Heart right ventricle (tissue), 16 donors: Measurements from ENCODE around the gene NUTM2F. TPM values are rescaled to one million over a fixed set of nuclear protein-coding genes. Genes with fewer than 3 reads are reported as not detected.
"Not testable (repeated sequence)": the region's sequence is repeated elsewhere in the genome, so short reads cannot be mapped to it uniquely, and the experiment has no call there.

Source experiments
- ATAC-seq, 8 donors: fragments of 200-7000 bp; cut with Tn5 transposase; one replicate each; pipeline ENCODE4 v1.9.1; 2020; ENCODE audit warnings: mild to moderate bottlenecking in 8 of 8, moderate library complexity in 8 of 8, moderate number of reproducible peaks in 1 of 8
- DNase-seq, 2 donors: peaks; one replicate each; pipeline ENCODE4 v3.0.0-alpha.2; 2020
- H3K27ac ChIP-seq, 10 donors: fragments of 200-600 bp; sonication (generic) in 2 of 10; one replicate each; pipeline versions ENCODE4 v1.5.0 to v1.8.0; 2020 to 2022; ENCODE audit warnings: mild to moderate bottlenecking in 3 of 10
- H3K27me3 ChIP-seq, 7 donors: fragments of 200-600 bp; one replicate each; pipeline ENCODE4 v1.8.0; 2021 to 2022; ENCODE audit warnings: mild to moderate bottlenecking in 2 of 7
- H3K36me3 ChIP-seq, 9 donors: fragments of 200-600 bp; sonication (generic) in 1 of 9; one replicate each; pipeline versions ENCODE4 v1.5.0 to v1.8.0; 2020 to 2022; ENCODE audit warnings: mild to moderate bottlenecking in 2 of 9
- H3K4me1 ChIP-seq, 9 donors: fragments of 200-600 bp; sonication (generic) in 1 of 9; one replicate each; pipeline versions ENCODE4 v1.5.0 to v1.8.0; 2020 to 2022; ENCODE audit warnings: mild to moderate bottlenecking in 4 of 9
- H3K4me3 ChIP-seq, 10 donors: fragments of 200-600 bp; sonication (generic) in 2 of 10; one replicate each; pipeline versions ENCODE4 v1.5.0 to v1.8.0; 2020 to 2022; ENCODE audit warnings: mild to moderate bottlenecking in 7 of 10, moderate library complexity in 2 of 10
- H3K9me3 ChIP-seq, 11 donors: fragments of 200-600 bp in 10 of 11; sonication (generic) in 2 of 11; one replicate each; pipeline versions ENCODE4 v1.5.0 to v1.8.0; 2013 to 2022; ENCODE audit warnings: mild to moderate bottlenecking in 2 of 11, control low read depth in 1 of 11, moderate library complexity in 1 of 11
- WGBS, 2 donors: extraction: QIAGEN DNeasy Blood & Tissue Kit; methylation state at CpG; one replicate each; pipeline ENCODE4 v1.1.7; 2013; ENCODE audit warnings: inconsistent platforms in 1 of 2; 5-methylcytosine and 5-hydroxymethylcytosine counted together
- intact Hi-C, 10 donors: fragments of 100-400 bp; cut with DNase I; formaldehyde crosslinking; loops; one replicate each; pipeline versions ENCODE4 v1.11.1 to v1.14.2; 2022
- long read RNA-seq, 3 donors: library from polyadenylated mRNA; unstranded; transcript quantifications; one replicate each; pipeline ENCODE4 v2.0.0, GENCODE V29; 2020 to 2021
- polyA plus RNA-seq, 2 donors: library from polyadenylated mRNA; stranded (reverse); fragments of 200-250 nt; gene quantifications; one replicate each; pipeline ENCODE4 v1.2.3, GENCODE V29; 2013
- total RNA-seq, 10 donors: library from RNA; stranded (reverse); fragmentation: NEBNext Ultra II Directional in 3 of 10; extraction: Animal tissue kit (Norgen Biotek cat#: 25700) in 3 of 10; gene quantifications; one replicate each; pipeline versions ENCODE4 v1.2.1 to v1.2.4, GENCODE V29; 2021 to 2023
- donor health status: Arrhythmogenic right ventricular cardiomyopathy.
- donor health status: ischemic (EF 13 %, LVEDD 7.1; RV severe dilation, severe dysfunction).
- donor health status: healthy with polysubstance abuse.
- donor health status: DM: no; HTN: yes; CAD: no.
- donor health status: DM: no; HTN: no; CAD: no.
- donor health status: ischemic (EF 25% LVEDD 6.9; RV normal size, moderate dysfunction).
- donor health status: ischemic (EF 25% LVEDD 5.7; RV mildly dilated, moderate dysfunction).
- donor health status: healthy.
- donor health status: DM: yes; HTN: yes; CAD: no.
- donor health status: Ischemic cardiomyopathy.
- donor health status: ischemic (EF 35%, LVEDD 5.7; RV mildly dilated, moderate dysfunction).
- donor health status: nonischemic (EF 11% LVEDD 7.7; RV severe dilation, severe dysfunction).
- donor health status: DM: yes; HTN: yes; CAD: no.
- donor health status: PGD.
- donor health status: ischemic (EF 29% LVEDD 5.4; RV normal size, mild dysfunction).
- donor health status: nonischemic (EF 23%, LVEDD 6.1; RV moderate dilation, normal function).

The NUTM2F gene, protein sequence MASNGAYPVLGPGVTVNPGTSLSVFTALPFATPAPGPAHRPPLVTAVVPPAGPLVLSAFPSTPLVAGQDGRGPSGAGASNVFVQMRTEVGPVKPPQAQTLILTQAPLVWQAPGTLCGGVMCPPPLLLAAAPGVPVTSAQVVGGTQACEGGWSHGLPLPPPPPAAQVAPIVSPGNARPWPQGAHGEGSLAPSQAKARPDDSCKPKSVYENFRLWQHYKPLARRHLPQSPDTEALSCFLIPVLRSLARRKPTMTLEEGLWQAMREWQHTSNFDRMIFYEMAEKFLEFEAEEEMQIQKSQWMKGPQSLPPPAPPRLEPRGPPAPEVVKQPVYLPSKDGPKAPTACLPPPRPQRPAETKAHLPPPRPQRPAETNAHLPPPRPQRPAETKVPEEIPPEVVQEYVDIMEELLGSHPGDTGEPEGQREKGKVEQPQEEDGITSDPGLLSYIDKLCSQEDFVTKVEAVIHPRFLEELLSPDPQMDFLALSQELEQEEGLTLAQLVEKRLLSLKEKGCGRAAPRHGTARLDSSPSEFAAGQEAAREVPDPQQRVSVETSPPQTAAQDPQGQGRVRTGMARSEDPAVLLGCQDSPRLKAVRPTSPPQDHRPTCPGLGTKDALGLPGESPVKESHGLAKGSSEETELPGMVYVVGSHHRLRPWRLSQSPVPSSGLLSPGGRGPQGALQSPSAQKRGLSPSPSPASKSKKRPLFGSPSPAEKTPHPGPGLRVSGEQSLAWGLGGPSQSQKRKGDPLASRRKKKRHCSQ
- not detected for total RNA-seq
- polyA plus RNA-seq = under 1 TPM in 1 of 2 donors, not detected in 1; 0.01 TPM
- long read RNA-seq, donor 1 = 0 reads
- long read RNA-seq, donor 2 = 0 reads
- long read RNA-seq, donor 3 = 0 reads

DNA sequence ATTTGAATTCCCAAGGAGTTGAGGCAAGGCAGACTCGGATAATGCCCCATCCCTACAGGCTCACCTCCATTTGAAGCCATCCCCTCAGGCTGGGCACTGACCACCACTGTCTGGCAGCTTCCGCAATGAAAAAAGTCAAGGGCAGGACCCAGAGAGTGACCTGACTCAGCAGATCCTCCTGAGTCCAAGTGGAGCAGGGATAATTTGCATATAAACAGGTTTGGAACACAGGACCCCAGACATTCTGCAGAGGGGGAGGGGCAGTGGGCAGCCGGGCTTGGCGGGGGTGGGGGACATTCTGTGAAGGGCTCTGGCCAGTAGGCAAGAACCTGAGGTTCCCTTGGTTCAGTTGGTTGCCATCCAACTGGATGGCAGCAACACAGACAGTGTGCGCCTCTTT is at the start of gene NUTM2F:
NUTM2F (minus strand) TSS at position 101 of the 400 bp plus-strand sequence; CDS start at position 80, 21 bp downstream.
- H3K36me3 ChIP-seq, ATAC-seq, H3K4me3 ChIP-seq, intact Hi-C loops, H3K9me3 ChIP-seq, H3K4me1 ChIP-seq, DNase-seq, H3K27ac ChIP-seq, H3K27me3 ChIP-seq: not testable (repeated sequence)
- WGBS, 2 donors = 88 to 92% methylated on average over 1 of the region's 5 CpGs

DNA sequence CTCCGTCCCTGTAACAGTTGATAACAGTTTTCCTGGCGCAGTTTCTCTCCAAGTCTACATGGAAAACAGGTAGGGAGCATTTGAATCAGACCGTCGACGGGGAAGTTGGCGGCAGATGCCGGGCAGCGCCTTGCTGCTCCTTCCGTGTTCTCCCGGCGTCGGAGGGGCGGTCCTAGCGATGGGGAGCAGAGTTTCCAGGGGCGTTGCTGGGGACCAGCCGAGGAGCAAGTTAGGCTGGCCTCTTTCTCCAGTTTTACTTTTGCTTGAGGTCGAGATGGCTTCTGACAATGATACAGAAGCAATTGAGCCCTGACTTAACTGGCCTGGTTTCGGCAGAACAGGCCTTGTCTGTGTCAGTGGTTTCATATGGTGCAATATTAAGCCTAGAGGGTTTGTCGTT is 46.8 kb upstream of the NUTM2F start:
- WGBS, 2 donors = 0 to 1% methylated on average over 13 to 15 of the region's 19 CpGs
- Histone ChIP-seq H3K27ac (peak overlapping the region in 8 of 10 donors; percentile 15 to 80 (median 72)), H3K4me3 (peak overlapping the region; percentile 3 to 70 (median 59))
- H3K36me3 ChIP-seq, H3K27me3 ChIP-seq, DNase-seq, H3K9me3 ChIP-seq, H3K4me1 ChIP-seq, intact Hi-C loops: not testable (repeated sequence)
- peak in 6 of 8 donors; percentile 43 to 64 (median 53) for ATAC-seq

GRCh38 chr9:94374176-94375056 is 46.0 kb upstream of the NUTM2F start:
- H3K36me3 ChIP-seq, H3K9me3 ChIP-seq, H3K4me1 ChIP-seq, intact Hi-C loops, H3K27me3 ChIP-seq: not testable (repeated sequence)
- H3K4me3 ChIP-seq = peak overlapping the region; percentile 18 to 70 (median 59)
- peak overlapping the region; percentile 3 to 80 (median 72) for H3K27ac ChIP-seq
- 1% methylated on average over 54 to 92 of the region's 106 CpGs for WGBS, 2 donors
- DNase-seq = peak; percentile 90 to 91
- ATAC-seq = peak; percentile 99 to 100 (median 100)

DNA sequence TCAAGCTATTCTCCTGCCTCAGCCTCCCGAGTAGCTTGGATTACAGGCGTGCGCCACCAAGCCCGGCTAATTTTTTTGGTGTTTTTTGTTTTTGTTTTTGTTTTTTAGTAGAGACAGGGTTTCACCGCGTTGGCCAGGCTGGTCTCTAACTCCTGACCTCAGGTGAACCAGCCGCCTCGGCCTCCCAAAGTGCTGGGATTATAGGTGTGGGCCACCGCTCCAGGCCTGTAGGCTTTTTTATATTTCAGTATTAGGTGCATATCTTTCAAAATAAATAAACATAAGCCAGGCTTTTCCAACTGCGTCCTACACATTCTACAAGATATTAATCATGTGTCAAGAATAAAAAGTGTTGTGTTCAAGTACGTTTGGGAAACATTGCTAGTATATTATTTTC is 45.3 kb upstream of the NUTM2F start:
- intact Hi-C loops, DNase-seq, H3K9me3 ChIP-seq, H3K4me1 ChIP-seq, H3K27me3 ChIP-seq, ATAC-seq, H3K36me3 ChIP-seq: not testable (repeated sequence)
- peak overlapping the region in 9 of 10 donors; percentile 39 to 70 (median 60) for H3K4me3 ChIP-seq
- WGBS, 2 donors = 36 to 53% methylated on average over 6 to 7 of the region's 11 CpGs
- peak overlapping the region in 9 of 10 donors; percentile 41 to 80 (median 72) for H3K27ac ChIP-seq

DNA sequence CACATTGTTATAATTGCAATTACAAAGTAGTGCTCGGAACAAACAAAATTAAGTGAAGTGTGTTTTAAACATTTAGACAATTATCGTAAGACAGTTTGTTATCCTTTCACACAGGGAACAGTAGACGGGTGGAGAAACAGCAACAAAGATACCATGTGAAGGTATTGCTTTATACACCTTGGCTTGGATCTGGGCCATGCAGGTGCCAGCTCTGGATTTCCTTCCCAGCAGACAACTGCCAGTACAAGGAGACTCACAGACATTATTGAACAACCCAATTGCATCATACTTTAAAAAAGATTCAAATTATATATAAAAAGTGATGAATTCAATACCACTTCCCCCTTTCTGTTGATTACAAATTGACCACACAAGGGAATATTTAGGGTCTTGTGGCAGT is 41.8 kb upstream of the NUTM2F start:
- H3K27me3 ChIP-seq, DNase-seq, H3K9me3 ChIP-seq, intact Hi-C loops, H3K4me1 ChIP-seq, H3K4me3 ChIP-seq, H3K27ac ChIP-seq, ATAC-seq, H3K36me3 ChIP-seq: not testable (repeated sequence)
- WGBS, 2 donors = 90 to 95% methylated on average over 3 of the region's 3 CpGs

- H3K4me1 ChIP-seq, DNase-seq, H3K27me3 ChIP-seq, H3K27ac ChIP-seq, H3K36me3 ChIP-seq, H3K4me3 ChIP-seq, ATAC-seq, intact Hi-C loops, H3K9me3 ChIP-seq: not testable (repeated sequence)
- WGBS, 2 donors = 82 to 100% methylated on average over 1 to 2 of the region's 2 CpGs
These were observed 35.7 kb upstream of the NUTM2F start for GRCh38 chr9:94364093-94364614.

GRCh38 chr9:94357158-94357557 is 28.7 kb upstream of the NUTM2F start:
- H3K27ac ChIP-seq, DNase-seq, H3K27me3 ChIP-seq, intact Hi-C loops, H3K4me1 ChIP-seq, H3K36me3 ChIP-seq, ATAC-seq, H3K9me3 ChIP-seq, H3K4me3 ChIP-seq: not testable (repeated sequence)
- no CpG with 5 or more reads among the region's 1 CpG for WGBS, 2 donors

- intact Hi-C loops = not testable (repeated sequence)
These were observed 23.7 kb upstream of the NUTM2F start for GRCh38 chr9:94351901-94352723.

GRCh38 chr9:94348754-94349153 is 20.3 kb upstream of the NUTM2F start:
- DNase-seq, intact Hi-C loops, H3K4me3 ChIP-seq, H3K4me1 ChIP-seq, H3K36me3 ChIP-seq, H3K9me3 ChIP-seq, H3K27me3 ChIP-seq, H3K27ac ChIP-seq, ATAC-seq: not testable (repeated sequence)
- WGBS, 2 donors = no CpG with 5 or more reads among the region's 3 CpGs

More at GRCh38 chr9:94351901-94352723, 23.7 kb upstream of the NUTM2F start:
- H3K36me3 ChIP-seq, H3K27me3 ChIP-seq, DNase-seq, H3K27ac ChIP-seq, ATAC-seq, H3K4me1 ChIP-seq, H3K4me3 ChIP-seq, H3K9me3 ChIP-seq: not testable (repeated sequence)
- WGBS, 2 donors = 80 to 100% methylated on average over 1 of the region's 4 CpGs
